HL-60/S4 (cell line): Measurements from ENCODE around the gene GGT6.

Experiments
- in situ Hi-C: fragments of 300-500 bp; cut with MboI; formaldehyde crosslinking; loops from 2 replicates; pipeline ENCODE4 v1.14.3; 2022; ENCODE audit warnings: low sequenced_read_pairs

GGT6 gene

GRCh38 chr17:4554997-4555799, 5.2 kb downstream of the GGT6 start, which contains the start of gene MYBBP1A:
TSS of gene MYBBP1A (minus strand) at chr17:4555384. CDS start at chr17:4555324, 60 bp downstream.
- in situ Hi-C loops: no loop called here

DNA sequence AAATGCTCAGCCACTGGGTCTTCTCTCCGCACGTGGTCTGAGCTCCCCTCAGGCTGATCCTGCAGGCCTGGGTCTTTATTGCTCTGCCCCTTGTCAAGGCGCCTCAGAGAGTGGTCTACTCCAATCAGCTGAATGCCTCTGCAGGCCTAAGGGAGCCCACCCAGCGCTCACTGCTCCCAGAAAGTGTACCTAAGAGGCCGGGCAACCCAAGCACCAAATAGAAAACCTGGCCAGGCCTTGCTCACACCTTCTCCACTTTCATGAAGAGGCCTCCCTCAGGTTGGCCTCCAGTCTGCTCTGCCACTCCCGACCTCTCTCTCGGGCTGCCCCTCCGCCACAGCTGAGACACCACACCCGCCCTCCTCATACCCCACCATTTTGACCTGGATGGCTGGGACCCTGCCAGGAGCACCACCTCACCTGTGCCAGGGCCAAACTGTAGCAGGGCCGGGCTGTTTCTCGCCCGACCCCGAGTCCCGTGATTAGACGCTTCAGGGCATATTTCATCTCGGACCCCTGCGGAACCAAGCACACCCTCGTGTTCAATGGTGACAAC, 5.9 kb downstream of the GGT6 start:
- in situ Hi-C loops: no loop called here

GRCh38 chr17:4553669-4554068, 6.7 kb downstream of the GGT6 start:
- in situ Hi-C loops: no loop called here

DNA sequence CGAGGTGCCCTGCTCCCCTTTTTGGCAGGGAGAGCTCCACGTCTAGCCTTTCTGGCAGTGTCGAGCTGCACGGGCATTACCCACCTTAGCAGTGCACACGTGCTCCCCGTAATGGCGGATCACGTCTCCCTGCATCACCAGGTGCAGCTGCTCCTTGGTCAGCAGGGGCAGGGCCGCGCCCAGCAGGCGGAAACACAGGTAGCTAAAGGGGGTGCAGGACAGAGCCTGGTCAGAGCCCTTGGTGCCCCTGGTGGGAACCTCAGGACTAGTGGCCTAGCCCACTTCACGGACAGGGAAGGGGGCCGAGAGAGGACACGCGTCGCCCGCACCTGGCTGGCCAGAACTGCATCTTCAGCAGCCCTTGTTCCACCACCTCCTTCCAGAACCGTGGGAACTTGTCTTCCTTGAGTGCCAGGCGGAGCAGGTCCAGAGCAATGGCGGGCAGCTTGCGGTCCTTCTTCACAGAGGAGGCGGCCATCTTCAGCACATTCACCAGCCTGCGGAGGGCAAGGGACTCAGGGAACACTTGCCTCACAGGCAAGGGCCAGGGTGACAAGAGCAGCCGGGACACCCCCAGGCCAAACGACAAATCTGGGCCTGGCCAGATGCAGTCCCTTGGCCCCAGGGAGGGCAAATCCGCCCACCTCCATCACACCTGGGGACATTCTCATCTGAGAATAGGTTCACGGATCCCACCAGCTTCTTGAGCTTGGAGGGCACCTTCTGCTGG, 8.4 kb downstream of the GGT6 start:
- in situ Hi-C loops: no loop called here

DNA sequence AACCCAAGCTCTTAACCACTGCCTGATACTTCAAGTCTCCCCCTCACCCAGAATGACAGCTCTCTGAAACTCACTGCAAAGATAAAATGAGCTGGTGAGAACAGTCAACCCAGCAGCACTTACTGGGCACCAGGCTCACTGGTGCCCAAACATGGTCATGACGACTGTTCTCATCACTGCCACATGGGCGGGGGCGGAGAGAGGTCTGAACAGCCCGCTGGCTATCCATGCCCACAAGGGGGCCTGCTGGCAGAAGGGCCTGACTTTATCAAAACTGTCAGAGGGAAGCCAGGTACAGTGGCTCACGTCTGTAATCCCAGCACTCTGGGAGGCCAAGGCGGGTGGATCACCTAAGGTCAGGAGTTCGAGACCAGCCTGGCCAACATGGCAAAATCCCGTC, 9.2 kb downstream of the GGT6 start:
- in situ Hi-C loops: no loop called here

GRCh38 chr17:4550534-4551039, 9.8 kb downstream of the GGT6 start:
- in situ Hi-C loops: no loop called here

DNA sequence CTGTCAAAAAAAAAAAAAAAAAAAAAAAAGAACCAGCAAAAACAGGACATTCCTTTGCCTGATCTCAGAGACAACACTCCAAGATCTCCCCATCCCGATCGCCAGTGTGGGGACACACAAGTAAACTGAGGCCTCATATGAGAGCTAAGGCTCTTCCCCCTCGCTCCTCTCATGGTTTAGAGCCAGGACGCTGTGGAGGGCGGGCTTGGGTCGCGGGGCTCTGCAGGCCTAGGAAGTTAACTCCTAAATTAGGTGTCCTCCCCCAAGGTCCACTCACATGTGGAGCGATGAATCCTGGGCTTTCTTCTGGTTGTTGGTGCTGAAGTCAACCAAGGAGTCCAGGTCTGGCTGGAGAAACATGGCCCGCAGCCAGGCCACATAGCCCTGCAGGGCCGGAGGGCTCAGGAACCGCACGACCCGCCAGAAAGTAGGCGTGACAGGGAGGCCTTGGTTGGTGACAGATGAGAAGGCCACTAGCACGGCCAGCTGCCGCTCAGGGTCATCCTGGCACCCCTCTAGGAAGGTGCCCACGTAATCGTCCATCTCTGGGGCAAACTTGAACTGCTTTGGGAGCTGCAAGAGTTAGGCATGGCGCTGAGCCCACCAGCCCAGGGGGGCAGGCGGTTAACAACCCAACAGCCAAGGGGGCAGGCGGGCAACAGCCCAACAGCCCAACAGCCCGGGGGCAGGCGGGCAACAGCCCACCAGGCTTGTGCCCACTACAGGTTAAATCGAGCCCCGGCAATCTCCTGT, 10.4 kb downstream of the GGT6 start:
- in situ Hi-C loops: no loop called here

DNA sequence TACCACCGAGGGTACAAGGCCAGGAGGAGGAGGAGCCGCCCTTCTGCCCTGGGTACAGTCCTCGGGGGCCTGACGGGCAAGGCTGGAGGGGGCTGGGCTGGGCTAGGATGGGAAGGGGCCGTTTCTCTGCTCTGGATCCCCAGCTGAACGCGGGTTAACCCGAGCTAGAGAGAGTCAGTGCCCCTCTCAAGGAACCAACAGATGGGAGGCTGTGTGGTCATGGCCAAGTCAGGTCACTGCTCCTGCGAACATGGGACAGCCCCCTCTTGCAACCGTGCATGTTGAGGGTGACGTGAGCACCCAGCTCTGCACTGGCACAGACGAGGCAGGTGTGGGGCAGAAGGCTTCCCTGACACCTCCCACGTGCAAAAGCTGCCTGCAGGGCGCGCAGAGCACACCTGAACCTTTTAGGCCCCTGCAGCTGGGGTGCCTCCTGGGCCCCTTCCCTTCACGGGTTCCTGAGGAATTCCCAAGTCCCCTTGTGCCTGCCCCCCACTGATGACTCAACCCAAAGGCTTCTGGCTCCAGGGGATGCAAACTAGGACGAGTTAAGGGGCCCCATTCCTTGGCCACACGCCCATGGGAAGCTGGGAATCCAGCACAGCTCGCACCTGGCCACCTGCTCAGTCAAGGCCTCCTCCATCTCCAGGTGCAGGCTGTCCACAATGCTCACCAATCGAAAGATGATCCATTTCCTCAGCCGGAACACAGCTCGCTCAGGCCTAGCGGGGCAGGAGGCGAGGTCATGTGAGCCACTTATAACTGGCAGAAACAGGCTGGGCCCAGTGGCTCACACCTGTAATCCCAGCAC, 11.5 kb downstream of the GGT6 start:
- in situ Hi-C loops: no loop called here

- in situ Hi-C loops: no loop called here
These were observed 12.3 kb downstream of the GGT6 start for GRCh38 chr17:4548061-4548461.

DNA sequence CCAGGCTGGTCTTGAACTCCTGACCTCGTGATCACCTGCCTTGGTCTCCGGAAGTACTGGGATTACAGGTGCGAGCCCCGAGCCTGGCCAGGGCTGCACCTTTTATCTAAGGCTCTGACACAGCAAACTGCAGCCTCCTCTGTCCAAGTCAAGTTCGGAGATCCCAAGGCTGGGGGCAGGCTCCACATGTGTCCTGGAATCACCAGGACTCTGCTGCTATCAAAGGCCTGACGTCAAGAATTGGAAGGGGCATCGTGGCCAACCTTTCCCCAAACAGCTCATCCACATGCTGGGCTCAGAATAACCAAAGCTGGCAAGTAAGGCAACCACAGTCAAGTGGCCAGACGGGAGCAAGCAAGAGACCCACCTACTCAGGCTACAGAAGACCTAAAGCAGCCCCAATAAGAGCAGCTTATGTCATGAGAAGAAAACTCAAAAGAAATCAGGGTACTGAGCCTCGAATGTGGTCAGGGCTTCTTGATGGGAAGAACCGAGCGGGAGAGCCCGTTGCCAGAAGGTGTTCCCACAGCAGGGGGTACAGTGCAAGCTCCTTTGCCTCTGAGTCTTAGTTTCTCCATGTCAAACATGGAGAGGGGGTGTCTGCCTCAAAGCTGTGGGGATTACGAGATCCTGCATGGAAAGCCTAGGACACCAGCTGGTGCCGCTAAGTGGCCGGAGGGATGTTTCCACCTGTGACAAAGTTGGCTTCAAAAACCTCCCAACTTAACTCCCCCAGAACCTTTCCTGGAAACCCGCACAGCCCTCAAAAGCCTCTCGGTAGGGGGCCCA, 13.1 kb downstream of the GGT6 start:
- in situ Hi-C loops: no loop called here

DNA sequence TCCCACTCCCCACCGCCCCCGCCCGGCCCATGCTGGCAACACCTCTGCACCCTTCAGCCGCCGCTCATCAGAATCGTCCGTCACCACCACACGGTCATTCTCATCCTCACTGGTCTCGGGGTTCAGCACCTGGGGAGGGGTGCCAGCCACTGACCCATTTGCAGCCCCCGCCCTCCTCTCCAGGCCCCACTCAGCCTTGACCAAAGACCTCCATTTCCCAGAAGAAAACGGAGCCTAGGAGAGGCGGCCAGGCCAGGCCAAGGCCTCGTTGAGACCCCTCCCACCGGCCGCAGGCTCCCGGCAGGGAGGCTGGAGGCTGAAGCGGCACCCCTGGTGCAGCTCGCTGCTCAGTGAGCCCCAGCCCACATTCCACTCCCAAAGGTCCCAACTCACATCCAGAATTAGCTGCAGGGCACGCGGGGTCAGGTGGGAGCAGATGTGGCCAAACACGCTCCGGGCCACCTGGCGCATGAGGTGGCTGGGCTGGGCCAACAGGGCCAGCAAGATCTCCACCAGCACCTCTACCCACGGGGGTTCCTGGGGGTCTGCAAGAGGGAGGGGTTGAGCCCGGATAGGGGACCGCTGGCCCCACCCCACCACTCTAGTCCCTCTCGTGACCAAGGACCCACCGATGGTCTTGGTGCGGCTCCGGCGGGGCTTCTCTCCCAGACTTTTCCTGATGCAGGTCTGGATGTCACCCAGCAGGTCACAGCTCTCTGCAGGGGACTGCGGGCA, 15.0 kb downstream of the GGT6 start:
- in situ Hi-C loops: no loop called here

- in situ Hi-C loops: no loop called here
These were observed 15.5 kb downstream of the GGT6 start for GRCh38 chr17:4544951-4545216.

GRCh38 chr17:4544135-4544950, 16.0 kb downstream of the GGT6 start:
- in situ Hi-C loops: no loop called here

DNA sequence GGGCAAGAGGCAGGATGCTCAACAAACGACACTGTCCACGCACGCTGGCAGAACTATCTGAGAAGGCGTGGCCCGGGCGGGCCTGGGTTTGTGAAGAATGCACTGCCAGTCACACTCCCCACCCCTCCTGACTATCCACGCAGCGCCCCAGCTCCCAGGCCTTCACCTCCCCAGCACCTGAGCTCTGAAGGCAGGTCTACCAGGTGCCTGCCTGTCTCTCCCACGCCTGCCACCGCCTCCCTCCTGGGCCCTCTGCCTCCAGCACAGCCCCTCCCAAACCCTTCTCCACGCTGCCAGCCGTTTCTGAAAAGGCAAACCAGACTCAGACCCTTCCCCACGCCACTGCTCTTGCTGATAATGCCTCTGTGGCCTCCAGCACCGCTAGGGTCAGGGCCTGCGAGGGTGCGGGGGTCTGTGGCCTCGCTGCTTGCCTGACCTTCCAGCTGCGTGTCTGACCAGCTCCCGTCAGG, 16.8 kb downstream of the GGT6 start:
- in situ Hi-C loops: no loop called here

- in situ Hi-C loops: no loop called here
These were observed 17.6 kb downstream of the GGT6 start for GRCh38 chr17:4542726-4543191.

DNA sequence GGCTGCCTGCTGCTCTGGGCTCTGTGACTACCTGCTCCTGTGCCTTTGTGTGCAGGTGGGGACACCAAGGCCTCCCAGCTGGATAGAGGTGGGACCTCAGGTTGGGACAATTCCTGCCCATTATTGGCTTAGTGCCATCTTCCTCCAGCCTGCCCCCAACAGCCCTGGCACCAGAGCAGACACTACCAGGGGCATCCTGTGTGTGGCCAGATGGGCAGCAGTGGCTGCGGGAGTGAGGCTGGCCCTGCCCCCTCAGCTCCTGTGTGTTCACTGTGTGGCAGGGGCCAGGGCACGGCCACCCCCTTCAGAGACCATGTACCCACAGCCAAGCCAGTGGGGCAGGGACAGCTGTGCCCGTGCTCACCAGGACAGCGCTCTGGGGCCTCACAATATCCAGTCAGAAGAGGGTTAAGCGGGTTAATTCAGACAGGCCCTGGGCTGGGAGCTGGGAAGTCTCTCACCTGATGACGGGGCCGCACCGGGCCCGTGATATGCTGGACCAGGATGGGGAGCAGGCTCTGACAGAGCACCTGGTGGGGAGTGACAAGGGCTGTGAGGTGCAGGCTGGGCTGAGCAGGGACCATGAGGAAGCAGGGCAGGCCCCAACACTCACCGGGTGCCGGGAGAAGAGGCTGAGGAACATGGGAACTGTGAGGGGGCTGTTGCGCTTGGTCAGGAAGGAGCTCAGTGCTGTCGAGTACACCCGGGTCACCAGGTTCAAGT, 18.2 kb downstream of the GGT6 start:
- in situ Hi-C loops: no loop called here

GRCh38 chr17:4541328-4542002, 18.9 kb downstream of the GGT6 start:
- in situ Hi-C loops: no loop called here
